ENCODE data around the gene SPEM2. TPM values are rescaled to one million over a fixed set of nuclear protein-coding genes. Genes with fewer than 3 reads are reported as not detected.

SPEM2 gene
- polyA plus RNA-seq, 1 of the 3 experiments (the other 2 are of a cell fraction): not detected

DNA sequence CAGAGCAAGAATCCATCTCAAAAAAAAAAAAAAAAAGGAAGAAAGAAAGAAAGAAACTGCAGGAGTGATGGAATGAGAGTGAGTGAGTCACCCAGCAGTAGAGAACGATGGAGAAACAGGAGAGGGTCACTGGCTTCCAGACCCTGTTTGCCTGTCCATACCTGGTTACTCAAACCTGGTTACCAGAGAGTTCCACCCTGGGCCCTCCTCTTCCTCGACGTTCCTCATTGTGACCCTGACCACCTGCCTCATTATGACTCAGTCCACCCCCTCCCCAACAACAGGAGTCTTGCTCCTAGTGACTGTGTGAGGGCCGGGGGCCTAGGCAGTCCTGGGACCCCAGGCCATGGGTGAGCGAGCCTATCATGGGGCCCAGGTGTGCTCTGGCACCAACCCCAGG lies 3.1 kb downstream of the SPEM2 start, which contains the start of gene SPEM3:
SPEM3 (plus strand) TSS at position 301 of the 400 bp plus-strand sequence; CDS start at position 347, 46 bp downstream.
- Histone ChIP-seq H3F3A (replicated peaks; ENCODE audit: insufficient read depth) (no peaks in the 10 kb centered on the region), H3K4me1 (ENCODE audit: control insufficient read depth in 1 of 2, insufficient read depth in 2 of 2, low read depth in 1 of 2, low read length in 1 of 2) (no peaks in the 10 kb centered on the region), H3K27ac (ENCODE audit: low read depth in 2 of 2, low read length in 1 of 2) (no peak within 1 kb of the TSS), H3K9me3 (no peaks in the 10 kb centered on the region), H3K4me2 (no peak within 1 kb of the TSS), H3K4me3 (ENCODE audit: low read depth in 2 of 2, low read length in 1 of 2) (no peak within 1 kb of the TSS), H3K9ac (no peak within 1 kb of the TSS), H3K9me2 (no peaks in the 10 kb centered on the region), H2AFZ (ENCODE audit: low read depth) (no peak within 1 kb of the TSS), H3K79me2 (ENCODE audit: insufficient read depth) (no peaks in the 10 kb centered on the region), H3K36me3 (replicated peaks in 1 of 2; ENCODE audit: control insufficient read depth in 1 of 2, insufficient read depth in 2 of 2, low read length in 1 of 2) (no peaks in the 10 kb centered on the region), H3K27me3 (ENCODE audit: insufficient read depth) (no peaks in the 10 kb centered on the region), H4K20me1 (ENCODE audit: insufficient read depth) (no peaks in the 10 kb centered on the region)
- no peak for DNase-seq
- ChIA-PET POLR2A (no interaction called here), CTCF (no interaction called here)
- no peak for TF ChIP-seq REST (IDR thresholded peaks at IDR 0.05; ENCODE audit: low read depth, low read length)
- no peak for TF ChIP-seq EZH2phosphoT487 (IDR thresholded peaks at IDR 0.05; ENCODE audit: borderline replicate concordance, low read depth)
- TF ChIP-seq FOXJ3 (CRISPR knock-in tag; IDR thresholded peaks at IDR 0.05): no peak
- no peak for TF ChIP-seq TCF12 (IDR thresholded peaks at IDR 0.05)
- TF ChIP-seq, protein P1, sequence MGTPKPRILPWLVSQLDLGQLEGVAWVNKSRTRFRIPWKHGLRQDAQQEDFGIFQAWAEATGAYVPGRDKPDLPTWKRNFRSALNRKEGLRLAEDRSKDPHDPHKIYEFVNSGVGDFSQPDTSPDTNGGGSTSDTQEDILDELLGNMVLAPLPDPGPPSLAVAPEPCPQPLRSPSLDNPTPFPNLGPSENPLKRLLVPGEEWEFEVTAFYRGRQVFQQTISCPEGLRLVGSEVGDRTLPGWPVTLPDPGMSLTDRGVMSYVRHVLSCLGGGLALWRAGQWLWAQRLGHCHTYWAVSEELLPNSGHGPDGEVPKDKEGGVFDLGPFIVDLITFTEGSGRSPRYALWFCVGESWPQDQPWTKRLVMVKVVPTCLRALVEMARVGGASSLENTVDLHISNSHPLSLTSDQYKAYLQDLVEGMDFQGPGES (IDR thresholded peaks at IDR 0.05; ENCODE audit: low read depth, low read length): no peak
- TF ChIP-seq CTCF (IDR thresholded peaks at IDR 0.05): no peak
- no peak for TF ChIP-seq SIN3A (IDR thresholded peaks at IDR 0.05; ENCODE audit: borderline replicate concordance, low read depth, low read length)
- TF ChIP-seq USF1 (IDR thresholded peaks at IDR 0.05; ENCODE audit: borderline replicate concordance, low read depth): no peak
- TF ChIP-seq TAF1 (IDR thresholded peaks at IDR 0.05; ENCODE audit: borderline replicate concordance, low read depth, low read length): no peak
- WGBS (ENCODE audit: low lambda C conversion rate): 62% methylated on average over 3 of the region's 5 CpGs
